ENCODE measurements around the gene AATK.

Gene AATK

GRCh38 chr17:81095383-81095762, 70.6 kb downstream of the AATK start:
- ATAC-seq, result no peak
- TF ChIP-seq ZNF565 (CRISPR knock-in tag; conservative IDR thresholded peaks at IDR 0.05; ENCODE audit: low read depth), result no peak
- no peak for TF ChIP-seq ZC3H10 (CRISPR knock-in tag; IDR thresholded peaks at IDR 0.05)
- TF ChIP-seq ARNTL (CRISPR knock-in tag; IDR thresholded peaks at IDR 0.05; ENCODE audit: borderline replicate concordance, low read depth), result no peak
- 0 out of 2 replicates have a peak, but pooled peaks have one; percentile 34 for TF ChIP-seq CSDC2 (CRISPR knock-in tag; IDR thresholded peaks at IDR 0.05)
- TF ChIP-seq ZFP3 (CRISPR knock-in tag; IDR thresholded peaks at IDR 0.05), result 0 out of 2 replicates have a peak, but pooled peaks have one; percentile 14
- no peak for TF ChIP-seq PPARA (CRISPR knock-in tag; IDR thresholded peaks at IDR 0.05; ENCODE audit: borderline replicate concordance)
- TF ChIP-seq ZNF8 (CRISPR knock-in tag; IDR thresholded peaks at IDR 0.05), result no peak

GRCh38 chr17:81094509-81095382, 71.3 kb downstream of the AATK start:
- ATAC-seq, result peak; percentile 85
- no peak; the same call in 1 of the 2 replicates for TF ChIP-seq PATZ1 (CRISPR knock-in tag; IDR thresholded peaks at IDR 0.05; ENCODE audit: borderline replicate concordance)
- TF ChIP-seq ZNF8 (CRISPR knock-in tag; IDR thresholded peaks at IDR 0.05), result no peak
- TF ChIP-seq ZNF70 (CRISPR knock-in tag; IDR thresholded peaks at IDR 0.05), result no peak
- no peak for TF ChIP-seq ZFP30 (CRISPR knock-in tag; IDR thresholded peaks at IDR 0.05)
- no peak for TF ChIP-seq ARNTL (CRISPR knock-in tag; IDR thresholded peaks at IDR 0.05; ENCODE audit: borderline replicate concordance, low read depth)
- TF ChIP-seq ZC3H10 (CRISPR knock-in tag; IDR thresholded peaks at IDR 0.05), result peak; percentile 74; the same call in 1 of the 2 replicates
- peak; percentile 77; the same call in 1 of the 2 replicates for TF ChIP-seq ZFP3 (CRISPR knock-in tag; IDR thresholded peaks at IDR 0.05)
- no peak for TF ChIP-seq TSHZ2 (CRISPR knock-in tag; IDR thresholded peaks at IDR 0.05)
- TF ChIP-seq OSR1 (CRISPR knock-in tag; IDR thresholded peaks at IDR 0.05), result no peak
- no peak for TF ChIP-seq BACH2 (CRISPR knock-in tag; IDR thresholded peaks at IDR 0.05; ENCODE audit: borderline replicate concordance)
- TF ChIP-seq CSRNP3 (CRISPR knock-in tag; IDR thresholded peaks at IDR 0.05), result no peak
- peak; percentile 75; the same call in 1 of the 2 replicates for TF ChIP-seq POU6F1 (CRISPR knock-in tag; IDR thresholded peaks at IDR 0.05; ENCODE audit: borderline replicate concordance, low read depth)
- no peak for TF ChIP-seq TCF4 (CRISPR knock-in tag; IDR thresholded peaks at IDR 0.05; ENCODE audit: borderline replicate concordance)
- TF ChIP-seq CREB5 (CRISPR knock-in tag; IDR thresholded peaks at IDR 0.05; ENCODE audit: low read depth), result 0 out of 2 replicates have a peak, but pooled peaks have one; percentile 57
- 0 out of 2 replicates have a peak, but pooled peaks have one; percentile 17 for TF ChIP-seq RARB (CRISPR knock-in tag; IDR thresholded peaks at IDR 0.05)
- peak; percentile 70; the same call in 1 of the 2 replicates for TF ChIP-seq TOX (CRISPR knock-in tag; IDR thresholded peaks at IDR 0.05; ENCODE audit: borderline replicate concordance)
- peak; percentile 93 for TF ChIP-seq CSDC2 (CRISPR knock-in tag; IDR thresholded peaks at IDR 0.05)
- TF ChIP-seq GLIS3 (CRISPR knock-in tag; IDR thresholded peaks at IDR 0.05), result no peak
- TF ChIP-seq ESRRG (CRISPR knock-in tag; IDR thresholded peaks at IDR 0.05), result no peak
- no peak for TF ChIP-seq PPARA (CRISPR knock-in tag; IDR thresholded peaks at IDR 0.05; ENCODE audit: borderline replicate concordance)
- TF ChIP-seq ZNF565 (CRISPR knock-in tag; conservative IDR thresholded peaks at IDR 0.05; ENCODE audit: low read depth), result no peak
- no peak for TF ChIP-seq ISL1 (CRISPR knock-in tag; IDR thresholded peaks at IDR 0.05)
- peak; percentile 64; the same call in 1 of the 2 replicates for TF ChIP-seq SNAI2 (CRISPR knock-in tag; IDR thresholded peaks at IDR 0.05)

All from SK-N-SH treated with all-trans-retinoic acid at 6 μM for 48 hours (cell line).